ENCODE results near the gene CFDP1.

CFDP1 gene

DNA sequence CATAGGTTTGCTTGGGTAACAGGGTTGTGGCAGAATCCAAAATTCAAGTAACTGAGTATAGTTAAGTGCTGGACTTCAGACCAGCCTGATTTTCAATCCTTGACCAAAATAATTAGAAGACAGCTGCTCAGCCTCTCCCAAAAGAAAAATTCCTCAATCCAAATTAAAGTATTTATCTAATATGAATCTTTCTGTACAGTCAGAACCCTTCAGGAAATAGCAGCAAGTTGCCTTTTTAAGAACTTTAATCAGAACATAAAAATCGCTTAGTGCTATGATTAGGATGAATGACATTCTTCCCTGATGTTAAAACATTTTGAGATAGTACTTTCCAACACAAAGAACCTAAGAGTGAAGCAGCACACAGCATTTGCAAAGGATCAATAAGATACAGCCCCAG is 50.2 kb downstream of the CFDP1 start:
- H3K4me3 ChIP-seq (replicated peaks; ENCODE audit: insufficient read depth, low read length), result no peak overlapping the region
- TF ChIP-seq, protein P1, sequence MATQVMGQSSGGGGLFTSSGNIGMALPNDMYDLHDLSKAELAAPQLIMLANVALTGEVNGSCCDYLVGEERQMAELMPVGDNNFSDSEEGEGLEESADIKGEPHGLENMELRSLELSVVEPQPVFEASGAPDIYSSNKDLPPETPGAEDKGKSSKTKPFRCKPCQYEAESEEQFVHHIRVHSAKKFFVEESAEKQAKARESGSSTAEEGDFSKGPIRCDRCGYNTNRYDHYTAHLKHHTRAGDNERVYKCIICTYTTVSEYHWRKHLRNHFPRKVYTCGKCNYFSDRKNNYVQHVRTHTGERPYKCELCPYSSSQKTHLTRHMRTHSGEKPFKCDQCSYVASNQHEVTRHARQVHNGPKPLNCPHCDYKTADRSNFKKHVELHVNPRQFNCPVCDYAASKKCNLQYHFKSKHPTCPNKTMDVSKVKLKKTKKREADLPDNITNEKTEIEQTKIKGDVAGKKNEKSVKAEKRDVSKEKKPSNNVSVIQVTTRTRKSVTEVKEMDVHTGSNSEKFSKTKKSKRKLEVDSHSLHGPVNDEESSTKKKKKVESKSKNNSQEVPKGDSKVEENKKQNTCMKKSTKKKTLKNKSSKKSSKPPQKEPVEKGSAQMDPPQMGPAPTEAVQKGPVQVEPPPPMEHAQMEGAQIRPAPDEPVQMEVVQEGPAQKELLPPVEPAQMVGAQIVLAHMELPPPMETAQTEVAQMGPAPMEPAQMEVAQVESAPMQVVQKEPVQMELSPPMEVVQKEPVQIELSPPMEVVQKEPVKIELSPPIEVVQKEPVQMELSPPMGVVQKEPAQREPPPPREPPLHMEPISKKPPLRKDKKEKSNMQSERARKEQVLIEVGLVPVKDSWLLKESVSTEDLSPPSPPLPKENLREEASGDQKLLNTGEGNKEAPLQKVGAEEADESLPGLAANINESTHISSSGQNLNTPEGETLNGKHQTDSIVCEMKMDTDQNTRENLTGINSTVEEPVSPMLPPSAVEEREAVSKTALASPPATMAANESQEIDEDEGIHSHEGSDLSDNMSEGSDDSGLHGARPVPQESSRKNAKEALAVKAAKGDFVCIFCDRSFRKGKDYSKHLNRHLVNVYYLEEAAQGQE (IDR thresholded peaks at IDR 0.05; ENCODE audit: insufficient replicate concordance, low read depth), result no peak
- TF ChIP-seq SPI1 (IDR thresholded peaks at IDR 0.05; ENCODE audit: borderline replicate concordance, low read depth) (no peak), GABPA (IDR thresholded peaks at IDR 0.05; ENCODE audit: low read depth) (no peak), POLR2AphosphoS5 (IDR thresholded peaks at IDR 0.05; ENCODE audit: low read depth) (no peak)
- TF ChIP-seq, protein P2, sequence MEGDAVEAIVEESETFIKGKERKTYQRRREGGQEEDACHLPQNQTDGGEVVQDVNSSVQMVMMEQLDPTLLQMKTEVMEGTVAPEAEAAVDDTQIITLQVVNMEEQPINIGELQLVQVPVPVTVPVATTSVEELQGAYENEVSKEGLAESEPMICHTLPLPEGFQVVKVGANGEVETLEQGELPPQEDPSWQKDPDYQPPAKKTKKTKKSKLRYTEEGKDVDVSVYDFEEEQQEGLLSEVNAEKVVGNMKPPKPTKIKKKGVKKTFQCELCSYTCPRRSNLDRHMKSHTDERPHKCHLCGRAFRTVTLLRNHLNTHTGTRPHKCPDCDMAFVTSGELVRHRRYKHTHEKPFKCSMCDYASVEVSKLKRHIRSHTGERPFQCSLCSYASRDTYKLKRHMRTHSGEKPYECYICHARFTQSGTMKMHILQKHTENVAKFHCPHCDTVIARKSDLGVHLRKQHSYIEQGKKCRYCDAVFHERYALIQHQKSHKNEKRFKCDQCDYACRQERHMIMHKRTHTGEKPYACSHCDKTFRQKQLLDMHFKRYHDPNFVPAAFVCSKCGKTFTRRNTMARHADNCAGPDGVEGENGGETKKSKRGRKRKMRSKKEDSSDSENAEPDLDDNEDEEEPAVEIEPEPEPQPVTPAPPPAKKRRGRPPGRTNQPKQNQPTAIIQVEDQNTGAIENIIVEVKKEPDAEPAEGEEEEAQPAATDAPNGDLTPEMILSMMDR (IDR thresholded peaks at IDR 0.05; ENCODE audit: insufficient read depth, low read length), result no peak
- DNase-seq (ENCODE audit: low read depth in 1 of 2, low spot score in 1 of 2), result no peak
- no peaks in the 10 kb centered on the region for H3K27me3 ChIP-seq (ENCODE audit: insufficient read depth, poor library complexity, severe bottlenecking)
- no peak overlapping the region for H3K27ac ChIP-seq (replicated peaks)

DNA sequence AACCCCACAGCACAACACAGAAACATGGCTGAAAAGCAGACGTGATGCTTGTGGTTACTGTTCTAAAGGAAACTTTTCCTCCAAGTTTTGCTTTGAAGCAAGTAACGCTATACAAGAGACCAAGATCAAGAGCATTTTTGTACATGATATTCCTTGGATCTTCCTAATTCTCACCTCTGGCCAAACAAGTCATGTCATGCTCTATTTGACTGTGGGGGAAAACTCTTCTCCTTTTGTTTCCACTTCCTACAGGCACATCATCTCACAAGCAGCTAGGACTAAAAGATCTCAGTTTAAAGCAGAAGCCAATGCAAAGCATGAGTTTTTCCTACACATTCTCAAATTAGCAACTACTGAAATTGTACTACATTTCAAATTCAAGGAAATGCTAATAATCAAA is 50.7 kb downstream of the CFDP1 start:
- Histone ChIP-seq H3K27me3 (ENCODE audit: insufficient read depth, poor library complexity, severe bottlenecking) (no peaks in the 10 kb centered on the region), H3K4me3 (replicated peaks; ENCODE audit: insufficient read depth, low read length) (no peak overlapping the region), H3K27ac (replicated peaks) (no peak overlapping the region)
- DNase-seq (ENCODE audit: low read depth in 1 of 2, low spot score in 1 of 2), result no peak
- TF ChIP-seq SPI1 (IDR thresholded peaks at IDR 0.05; ENCODE audit: borderline replicate concordance, low read depth), result no peak
- TF ChIP-seq, protein P2 (IDR thresholded peaks at IDR 0.05; ENCODE audit: insufficient read depth, low read length), result no peak
- no peak for TF ChIP-seq POLR2AphosphoS5 (IDR thresholded peaks at IDR 0.05; ENCODE audit: low read depth)
- TF ChIP-seq GABPA (IDR thresholded peaks at IDR 0.05; ENCODE audit: low read depth), result no peak
- TF ChIP-seq, protein P1 (IDR thresholded peaks at IDR 0.05; ENCODE audit: insufficient replicate concordance, low read depth), result no peak

DNA sequence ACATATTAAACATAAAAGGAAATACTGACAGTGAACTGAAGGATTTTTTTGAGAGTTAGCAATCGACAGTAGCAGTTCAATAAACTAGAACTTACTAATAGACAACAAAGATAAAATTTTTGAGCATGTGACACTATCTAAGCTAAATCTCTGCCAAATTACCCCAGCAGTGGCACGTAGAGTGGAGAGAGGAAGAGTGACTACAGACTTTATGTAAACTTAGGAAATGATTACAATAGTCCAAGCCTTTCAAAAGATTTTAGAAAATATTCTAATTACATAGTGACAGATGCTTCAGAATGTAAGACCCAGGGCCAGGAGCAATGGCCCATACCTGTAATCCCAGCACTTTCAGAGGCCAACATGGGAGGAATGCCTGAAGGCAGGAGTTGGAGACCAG is 52.4 kb downstream of the CFDP1 start:
- TF ChIP-seq GABPA (IDR thresholded peaks at IDR 0.05; ENCODE audit: low read depth), result no peak
- Histone ChIP-seq H3K27ac (replicated peaks) (no peak overlapping the region), H3K27me3 (ENCODE audit: insufficient read depth, poor library complexity, severe bottlenecking) (no peaks in the 10 kb centered on the region), H3K4me3 (replicated peaks; ENCODE audit: insufficient read depth, low read length) (no peak overlapping the region)
- DNase-seq (ENCODE audit: low read depth in 1 of 2, low spot score in 1 of 2), result no peak

DNA sequence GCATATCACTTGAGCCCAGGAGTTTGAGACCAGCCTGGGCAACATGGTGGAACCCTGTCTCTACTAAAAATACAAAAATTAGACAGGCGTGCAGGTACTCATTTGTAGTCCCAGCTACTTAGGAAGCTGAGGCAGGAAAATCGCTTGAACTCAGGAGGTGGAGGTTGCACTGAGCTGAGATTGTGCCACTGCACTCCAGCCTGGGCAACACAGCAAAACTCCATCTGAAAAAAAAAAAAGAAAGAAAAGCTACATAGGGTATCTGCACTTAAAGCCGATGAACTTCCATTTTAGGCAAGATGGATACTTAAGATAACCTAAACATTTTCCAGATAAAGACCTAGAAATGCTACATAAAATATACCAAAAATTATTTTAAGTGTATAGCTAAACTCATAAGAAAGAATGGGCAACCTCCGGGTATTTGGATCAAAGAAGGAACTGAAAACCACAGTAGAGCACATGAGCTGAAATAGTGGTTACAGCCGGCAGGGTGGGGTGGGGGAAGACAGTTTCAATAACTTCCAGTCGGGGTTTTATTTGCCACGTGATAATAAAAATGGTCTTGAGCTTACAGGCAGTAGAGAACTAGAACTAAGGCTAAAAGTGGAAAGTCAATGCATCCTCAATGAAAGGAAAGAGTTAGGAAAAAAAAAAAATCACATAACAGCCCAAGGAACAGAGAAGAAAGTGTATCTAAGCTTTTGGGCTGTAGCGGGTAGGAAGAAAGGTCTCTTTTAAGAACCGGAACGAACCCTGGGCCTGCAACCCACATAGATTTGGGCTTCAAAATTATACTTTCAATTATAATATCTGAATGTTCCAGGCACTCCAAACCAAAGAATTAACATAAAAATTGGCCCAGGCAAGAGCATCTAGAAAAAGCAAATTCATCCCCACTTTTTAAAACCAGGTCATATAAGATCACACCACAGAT is 53.1 kb downstream of the CFDP1 start:
- TF ChIP-seq, protein P2 (IDR thresholded peaks at IDR 0.05; ENCODE audit: insufficient read depth, low read length), result no peak
- TF ChIP-seq, protein P1 (IDR thresholded peaks at IDR 0.05; ENCODE audit: insufficient replicate concordance, low read depth), result no peak
- peak; percentile 75 for TF ChIP-seq SPI1 (IDR thresholded peaks at IDR 0.05; ENCODE audit: borderline replicate concordance, low read depth)
- TF ChIP-seq POLR2AphosphoS5 (IDR thresholded peaks at IDR 0.05; ENCODE audit: low read depth), result peak; percentile 43; the same call in 1 of the 2 replicates
- Histone ChIP-seq H3K27ac (replicated peaks) (no peak overlapping the region), H3K27me3 (ENCODE audit: insufficient read depth, poor library complexity, severe bottlenecking) (no peaks in the 10 kb centered on the region), H3K4me3 (replicated peaks; ENCODE audit: insufficient read depth, low read length) (no peak overlapping the region)
- DNase-seq (ENCODE audit: low read depth in 1 of 2, low spot score in 1 of 2), result peak; percentile 13 to 72
